PC-9 (cell line): ENCODE measurements around the gene FHL1.

Source experiments
- CTCF ChIP-seq: fragments of 200-600 bp; sonication (generic); conservative IDR thresholded peaks from 2 replicates; pipeline ENCODE4 v1.6.1; 2017; ENCODE audit warnings: mixed run types, antibody characterized with exemption, mild to moderate bottlenecking, moderate library complexity
- EZH2 ChIP-seq: fragments of 200-600 bp; sonication (generic); IDR thresholded peaks from 2 replicates; pipeline ENCODE4 v1.8.0; 2017; ENCODE audit warnings: antibody characterized with exemption, low read depth

GRCh38 chrX:136246201-136246600 is 98.9 kb downstream of the FHL1 start:
- TF ChIP-seq CTCF: no peak
- no peak for TF ChIP-seq EZH2
